ENCODE data around the gene VCAN.

Gene VCAN

GRCh38 chr5:83527722-83528438 lies 56.3 kb downstream of the VCAN start:
- no peak for DNase-seq (ENCODE audit: extremely low read depth in 1 of 2, low read depth in 1 of 2)

GRCh38 chr5:83528439-83528769 lies 56.9 kb downstream of the VCAN start:
- no peak for DNase-seq (ENCODE audit: extremely low read depth in 1 of 2, low read depth in 1 of 2)

- no peak for DNase-seq (ENCODE audit: extremely low read depth in 1 of 2, low read depth in 1 of 2)
These were observed 58.6 kb downstream of the VCAN start for GRCh38 chr5:83530193-83530592.

- no peak for DNase-seq (ENCODE audit: extremely low read depth in 1 of 2, low read depth in 1 of 2)
These were observed 60.1 kb downstream of the VCAN start for GRCh38 chr5:83531661-83532060.

- DNase-seq (ENCODE audit: extremely low read depth in 1 of 2, low read depth in 1 of 2) = no peak
These were observed 67.4 kb downstream of the VCAN start for GRCh38 chr5:83538786-83539462.

GRCh38 chr5:83539463-83539790 lies 67.9 kb downstream of the VCAN start:
- DNase-seq (ENCODE audit: extremely low read depth in 1 of 2, low read depth in 1 of 2) = no peak

- no peak for DNase-seq (ENCODE audit: extremely low read depth in 1 of 2, low read depth in 1 of 2)
These were observed 68.6 kb downstream of the VCAN start for GRCh38 chr5:83540105-83540504.

GRCh38 chr5:83540783-83541182 lies 69.2 kb downstream of the VCAN start:
- DNase-seq (ENCODE audit: extremely low read depth in 1 of 2, low read depth in 1 of 2) = no peak

- DNase-seq (ENCODE audit: extremely low read depth in 1 of 2, low read depth in 1 of 2) = no peak
These were observed 71.3 kb downstream of the VCAN start for GRCh38 chr5:83542839-83543238.

GRCh38 chr5:83543898-83544297 lies 72.4 kb downstream of the VCAN start:
- no peak for DNase-seq (ENCODE audit: extremely low read depth in 1 of 2, low read depth in 1 of 2)

GRCh38 chr5:83547161-83547560 lies 75.6 kb downstream of the VCAN start:
- no peak for DNase-seq (ENCODE audit: extremely low read depth in 1 of 2, low read depth in 1 of 2)

GRCh38 chr5:83547889-83548288 lies 76.3 kb downstream of the VCAN start:
- DNase-seq (ENCODE audit: extremely low read depth in 1 of 2, low read depth in 1 of 2) = no peak

- DNase-seq (ENCODE audit: extremely low read depth in 1 of 2, low read depth in 1 of 2) = no peak
These were observed 77.0 kb downstream of the VCAN start for GRCh38 chr5:83548581-83548980.

GRCh38 chr5:83549076-83549475 lies 77.5 kb downstream of the VCAN start:
- DNase-seq (ENCODE audit: extremely low read depth in 1 of 2, low read depth in 1 of 2) = no peak

GRCh38 chr5:83549674-83550073 lies 78.1 kb downstream of the VCAN start:
- DNase-seq (ENCODE audit: extremely low read depth in 1 of 2, low read depth in 1 of 2) = no peak

- no peak for DNase-seq (ENCODE audit: extremely low read depth in 1 of 2, low read depth in 1 of 2)
These were observed 80.3 kb downstream of the VCAN start for GRCh38 chr5:83551821-83552220.

- no peak for DNase-seq (ENCODE audit: extremely low read depth in 1 of 2, low read depth in 1 of 2)
These were observed 80.7 kb downstream of the VCAN start for GRCh38 chr5:83552275-83552674.

- no peak for DNase-seq (ENCODE audit: extremely low read depth in 1 of 2, low read depth in 1 of 2)
These were observed 81.5 kb downstream of the VCAN start for GRCh38 chr5:83553000-83553486.

GRCh38 chr5:83554133-83554532 lies 82.6 kb downstream of the VCAN start:
- DNase-seq (ENCODE audit: extremely low read depth in 1 of 2, low read depth in 1 of 2) = no peak

- no peak for DNase-seq (ENCODE audit: extremely low read depth in 1 of 2, low read depth in 1 of 2)
These were observed 83.1 kb downstream of the VCAN start for GRCh38 chr5:83554686-83555085.

GRCh38 chr5:83555263-83555662 lies 83.7 kb downstream of the VCAN start:
- no peak for DNase-seq (ENCODE audit: extremely low read depth in 1 of 2, low read depth in 1 of 2)

GRCh38 chr5:83556190-83556589 lies 84.6 kb downstream of the VCAN start:
- DNase-seq (ENCODE audit: extremely low read depth in 1 of 2, low read depth in 1 of 2) = no peak
